Hypothalamus (tissue), 51 donors: ENCODE data around the gene MGAT5.

Source experiments
- DNase-seq, 51 donors: peaks; one replicate each; lab custom pipeline; 2025; lab: John Stamatoyannopoulos, UW

Gene MGAT5

DNA sequence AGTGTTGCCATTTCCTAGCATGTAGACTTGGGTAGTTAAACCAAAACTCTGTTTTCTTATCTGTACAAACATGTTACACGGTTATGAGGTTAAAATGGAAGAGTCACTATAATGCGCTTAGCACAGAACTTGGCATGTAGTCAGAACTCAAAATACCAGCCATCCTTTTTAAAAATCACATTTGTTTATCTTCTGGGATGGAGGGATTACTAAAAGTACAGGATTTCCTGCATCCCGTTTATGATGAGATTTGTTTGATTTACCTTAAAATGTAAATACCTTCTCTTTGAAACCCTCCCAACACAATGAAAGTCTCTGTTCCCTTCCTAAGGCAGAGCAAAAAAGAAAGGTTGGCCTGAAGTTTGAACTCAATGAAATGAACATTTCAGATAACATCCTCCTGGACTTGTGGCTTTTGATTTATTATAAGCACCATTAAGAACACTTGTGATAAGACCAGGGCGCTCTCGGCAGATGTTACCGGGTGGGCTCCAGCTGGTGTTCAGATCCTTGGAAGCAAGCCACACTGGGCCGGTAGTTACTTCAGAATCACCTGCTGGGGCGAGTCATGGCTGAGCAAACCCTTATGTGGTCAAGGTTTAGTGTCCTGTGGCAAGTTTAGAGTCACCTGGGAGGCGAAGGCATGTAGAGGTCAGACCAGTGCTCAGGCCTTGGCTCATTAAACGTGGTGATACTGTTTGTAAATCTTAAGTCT, 105.7 kb downstream of the MGAT5 start:
- no peak for DNase-seq

DNA sequence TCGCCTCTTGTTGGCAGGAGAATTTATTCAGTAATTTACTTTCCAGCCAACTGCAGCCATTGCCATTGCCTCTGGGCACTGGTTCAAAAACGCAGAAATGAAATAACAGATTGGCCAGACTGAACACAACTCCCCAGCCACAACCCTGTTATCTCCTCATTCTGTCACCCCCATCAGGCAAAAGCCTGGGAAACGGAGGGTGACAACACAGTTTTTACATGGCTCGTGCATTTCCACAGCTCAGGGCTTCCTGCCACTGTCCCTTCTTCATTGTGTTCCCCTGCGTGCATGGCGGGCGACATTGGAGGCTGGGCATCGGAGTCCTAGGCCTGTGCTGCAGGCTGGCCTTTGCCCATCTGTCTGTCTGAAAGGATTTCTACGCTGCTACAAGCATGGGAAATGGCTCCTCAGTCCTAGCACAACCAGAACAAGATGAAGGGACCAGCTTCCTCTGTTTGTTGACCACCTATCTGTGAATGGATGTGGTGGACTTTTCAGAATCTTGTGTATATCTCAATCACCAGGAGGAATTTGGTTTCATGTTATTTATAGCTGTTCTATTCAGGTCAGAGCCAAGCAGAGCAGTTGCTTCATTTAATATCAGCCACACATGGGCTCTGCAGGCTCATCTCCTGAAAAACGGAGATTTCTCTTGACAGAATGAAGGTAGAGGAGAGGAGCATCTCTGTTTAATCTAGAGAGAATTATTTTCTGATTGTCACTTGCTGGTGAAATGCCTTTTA, 107.0 kb downstream of the MGAT5 start:
- DNase-seq, result peak in 42 of 51 donors; percentile 14 to 83 (median 52)

DNA sequence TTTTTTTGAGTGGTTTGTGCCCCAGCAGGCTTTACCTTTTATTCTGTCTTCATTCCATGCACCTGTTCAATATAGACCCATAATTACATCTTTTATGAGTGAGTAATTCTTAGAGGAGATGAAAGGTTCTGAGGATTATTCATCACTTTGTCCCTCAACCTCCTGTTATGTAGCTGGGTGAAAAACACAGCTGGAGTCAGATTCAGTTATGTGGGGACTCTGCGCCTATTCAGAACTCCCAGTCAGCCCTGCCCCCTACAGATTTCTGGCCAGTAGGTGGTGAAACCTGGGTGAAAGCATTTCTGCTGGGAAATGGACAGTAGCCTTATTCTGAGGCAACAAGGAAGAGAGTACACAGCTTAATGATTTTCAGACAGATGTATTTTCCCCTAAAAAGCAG, 107.8 kb downstream of the MGAT5 start:
- no peak for DNase-seq

DNA sequence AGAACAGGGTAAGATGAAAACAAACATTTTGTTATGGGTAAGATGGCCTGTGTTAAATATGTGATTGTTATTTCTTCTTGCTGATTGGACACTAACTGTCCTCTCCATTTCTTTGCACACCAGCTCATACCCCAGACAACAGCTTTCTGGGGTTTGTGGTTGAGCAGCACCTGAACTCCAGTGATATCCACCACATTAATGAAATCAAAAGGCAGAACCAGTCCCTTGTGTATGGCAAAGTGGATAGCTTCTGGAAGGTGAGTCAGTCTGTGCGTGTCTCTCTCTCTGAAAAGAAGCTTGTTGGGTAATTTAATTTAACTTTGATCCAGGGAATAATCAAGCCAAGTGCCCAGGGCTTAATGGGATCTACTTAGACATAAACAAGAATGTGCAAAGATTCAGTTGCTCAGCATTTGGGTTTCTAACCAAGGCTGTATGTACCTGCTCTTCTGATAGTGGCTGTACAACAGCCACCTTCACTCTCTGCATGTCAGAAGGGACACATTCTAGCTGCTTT, 108.3 kb downstream of the MGAT5 start:
- no peak for DNase-seq

DNA sequence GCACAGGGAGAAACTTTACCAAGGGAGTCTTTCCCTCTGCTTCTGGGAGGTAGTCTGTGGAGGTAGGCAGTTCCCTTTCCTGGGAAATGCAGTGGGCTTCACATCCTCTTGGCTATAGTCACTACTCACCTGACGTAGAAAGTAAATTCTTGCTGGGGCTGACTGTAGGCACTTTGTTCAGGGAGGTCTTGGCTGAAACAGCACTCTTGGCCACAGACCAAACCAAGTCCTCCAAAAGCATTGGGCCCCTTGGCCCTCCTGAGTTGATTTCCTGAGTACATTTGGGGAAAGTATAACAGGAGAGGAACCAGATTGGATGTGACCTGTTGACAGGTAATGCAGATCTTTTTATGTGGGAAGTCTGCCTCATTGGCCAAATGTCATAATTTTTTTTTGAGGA, 108.9 kb downstream of the MGAT5 start:
- no peak for DNase-seq

DNA sequence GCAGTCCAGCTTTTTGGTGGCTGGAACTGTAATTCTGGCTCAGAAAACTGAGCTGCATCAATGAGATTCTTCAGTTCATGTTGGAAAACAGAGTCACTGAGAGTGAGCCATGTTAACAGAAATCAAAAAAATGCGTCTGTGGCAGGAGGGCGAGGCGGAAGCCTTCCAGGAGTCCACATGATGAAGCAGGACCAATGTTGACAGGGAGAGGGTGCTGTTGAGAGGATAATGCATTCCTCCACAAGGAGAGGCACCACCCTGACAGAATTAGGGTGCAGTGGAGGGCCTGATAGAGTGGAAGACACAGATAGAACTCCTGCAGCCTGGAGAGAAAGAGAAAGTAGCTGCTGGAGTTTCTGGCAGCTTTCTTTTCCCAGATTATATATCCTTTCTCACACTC, 111.5 kb downstream of the MGAT5 start:
- no peak for DNase-seq

DNA sequence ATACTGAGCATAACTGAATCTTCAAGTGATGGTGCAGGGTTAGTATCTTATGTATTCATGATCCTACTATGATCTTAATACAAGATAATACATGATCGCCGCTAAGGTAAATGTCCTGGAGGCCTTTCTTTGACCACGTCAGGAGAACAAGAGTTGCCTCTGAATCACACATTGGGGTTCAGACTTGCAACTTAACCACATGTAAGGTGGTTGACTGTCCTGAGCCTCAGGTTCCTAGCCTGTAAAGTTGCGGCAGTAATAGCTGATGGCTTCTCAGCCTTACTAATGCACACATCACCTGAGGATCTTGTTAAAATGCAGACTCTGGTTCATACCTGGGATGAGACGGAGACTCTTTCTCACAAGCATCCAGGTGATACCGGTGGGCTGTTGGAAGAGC, 112.5 kb downstream of the MGAT5 start:
- DNase-seq, result no peak

DNA sequence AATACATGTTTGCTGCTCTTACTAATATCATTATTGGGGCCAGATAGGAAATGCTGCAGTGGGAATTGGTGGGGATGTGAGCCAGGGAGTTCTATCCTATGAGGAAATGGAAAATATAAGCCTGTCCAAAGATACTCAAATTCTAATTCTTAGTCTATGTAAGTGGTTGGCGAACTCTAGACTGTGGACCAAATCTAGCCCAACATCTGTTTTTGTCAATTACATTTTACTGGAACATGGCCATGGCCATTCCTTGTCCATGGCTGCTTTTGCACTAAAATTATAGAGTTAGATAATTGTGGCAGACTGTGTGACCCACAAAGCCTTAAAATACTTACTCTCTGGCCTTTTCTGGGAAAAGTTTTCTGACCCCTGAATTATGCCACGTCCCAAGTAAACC, 113.3 kb downstream of the MGAT5 start:
- no peak for DNase-seq

DNA sequence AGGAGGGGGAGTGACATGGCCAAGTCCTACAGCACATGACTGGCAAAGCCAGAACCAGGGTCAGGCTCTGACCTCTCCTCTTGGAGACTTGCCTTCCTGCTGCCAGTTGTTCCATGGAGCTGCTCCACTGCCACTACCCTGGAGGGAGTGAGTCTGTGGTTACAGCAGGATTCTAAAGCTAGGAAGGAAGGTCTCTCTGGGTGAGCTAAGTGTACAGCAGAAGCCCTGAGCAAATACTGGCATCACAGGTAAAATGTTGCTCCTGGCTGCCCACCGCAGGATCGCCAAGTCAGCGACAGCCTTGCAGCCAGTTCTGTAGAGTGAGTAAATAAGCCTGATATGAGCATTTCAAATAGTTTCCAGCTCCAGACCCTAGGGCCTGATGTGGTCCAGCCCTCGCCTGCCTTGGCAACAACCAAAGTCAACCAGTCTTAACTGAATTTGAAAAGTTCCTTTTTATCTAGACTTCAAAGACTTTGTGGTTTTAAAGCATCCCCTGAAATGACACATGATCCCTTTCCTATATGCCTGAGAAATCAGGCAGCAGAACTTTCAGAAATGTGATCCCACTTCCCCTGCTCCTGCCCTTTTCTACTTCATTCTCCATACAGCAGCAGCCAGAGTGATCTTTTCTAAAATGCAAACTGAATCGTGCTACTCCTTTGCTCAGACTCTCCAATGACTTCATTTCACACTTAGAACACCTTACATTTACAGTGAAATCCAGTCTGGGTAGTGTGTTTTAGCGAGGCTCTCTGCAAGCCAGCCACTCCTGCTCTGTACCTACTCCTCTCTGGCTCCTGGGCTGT, 114.3 kb downstream of the MGAT5 start:
- no peak for DNase-seq

DNA sequence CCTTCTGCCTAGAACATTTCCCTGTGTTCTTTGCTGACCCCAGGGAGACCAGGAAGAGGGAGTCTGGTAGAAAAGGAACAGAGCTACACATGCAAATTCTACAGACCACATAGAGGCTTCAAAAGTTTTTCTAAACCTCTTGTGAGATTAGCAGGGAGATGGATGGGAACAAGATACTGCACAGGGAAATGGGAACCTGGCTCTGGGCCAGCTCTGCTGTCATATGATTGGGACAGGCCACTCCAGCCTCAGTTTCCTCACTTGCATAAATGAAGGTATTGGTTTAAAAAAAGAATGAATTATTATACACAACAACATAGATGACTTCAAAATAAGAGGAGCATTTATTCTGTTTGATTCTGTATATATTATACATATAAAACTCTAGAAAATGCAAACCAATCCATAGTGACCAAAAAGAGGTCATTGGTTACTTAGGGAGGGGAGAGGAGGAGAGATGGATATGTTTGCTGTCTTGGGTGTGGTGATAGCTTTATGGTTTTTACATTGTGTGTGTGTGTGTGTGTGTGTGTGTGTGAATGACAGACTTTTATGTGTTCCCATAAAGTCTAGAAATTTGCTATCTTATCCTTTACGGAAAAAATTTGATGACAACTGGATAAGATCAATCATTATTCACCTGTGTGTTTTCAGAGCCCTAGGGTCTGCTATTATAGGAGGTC, 115.5 kb downstream of the MGAT5 start:
- DNase-seq, result no peak

DNA sequence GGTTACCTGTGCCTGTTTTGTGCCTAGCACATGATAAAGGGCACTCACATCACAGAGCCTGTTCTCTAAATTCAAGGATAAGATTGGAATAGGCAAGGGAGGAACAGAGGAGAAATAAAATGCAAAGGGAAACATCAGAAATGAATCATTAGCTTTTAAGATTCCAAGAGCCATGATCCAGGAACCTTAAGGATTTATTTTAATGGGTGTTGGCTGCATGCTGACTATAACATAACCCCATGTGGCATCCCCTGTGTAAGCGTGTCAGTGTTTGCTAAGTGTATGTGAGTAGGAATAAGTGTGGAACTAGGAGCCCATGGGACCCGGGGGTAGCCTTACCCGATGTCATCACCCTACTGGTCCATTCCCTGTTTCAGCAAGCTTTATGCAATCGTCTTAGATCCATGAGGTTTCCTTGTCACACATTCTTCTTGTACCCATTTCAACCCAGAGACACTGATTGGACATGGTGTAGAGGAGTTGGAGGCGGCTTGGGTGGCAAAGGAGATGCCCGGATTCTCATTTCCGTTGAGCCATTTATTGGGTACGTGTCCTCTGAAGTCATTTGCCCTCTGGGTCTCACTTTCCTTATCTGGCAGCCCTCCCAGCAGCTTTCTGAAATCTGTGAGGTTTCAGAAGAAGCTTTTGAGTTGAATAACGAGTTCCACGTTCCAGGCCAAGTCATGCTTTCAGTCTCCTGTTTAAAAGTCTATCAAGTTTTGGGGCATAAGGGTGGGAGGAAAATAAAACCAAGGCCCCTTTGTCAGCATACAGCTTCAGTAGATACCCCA, 117.0 kb downstream of the MGAT5 start:
- no peak for DNase-seq

DNA sequence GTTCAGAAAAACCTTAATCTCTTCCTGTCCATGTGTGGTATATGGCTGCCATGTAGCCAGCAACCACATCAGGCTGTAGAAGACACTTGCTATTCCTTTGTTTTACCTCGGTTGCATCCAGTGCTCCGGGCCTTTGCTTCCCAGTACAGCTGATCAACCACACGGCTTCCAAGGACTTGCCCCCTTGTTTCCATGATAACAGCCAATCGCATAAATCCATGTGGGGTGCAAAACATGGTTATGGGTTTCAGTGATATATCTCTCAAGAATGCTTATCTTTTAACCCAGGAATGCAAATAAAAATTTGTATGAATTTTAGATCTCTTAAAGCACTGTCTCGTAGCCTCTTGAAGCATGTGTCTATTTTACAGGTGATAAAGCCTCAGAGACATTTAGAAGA, 118.3 kb downstream of the MGAT5 start:
- no peak for DNase-seq

DNA sequence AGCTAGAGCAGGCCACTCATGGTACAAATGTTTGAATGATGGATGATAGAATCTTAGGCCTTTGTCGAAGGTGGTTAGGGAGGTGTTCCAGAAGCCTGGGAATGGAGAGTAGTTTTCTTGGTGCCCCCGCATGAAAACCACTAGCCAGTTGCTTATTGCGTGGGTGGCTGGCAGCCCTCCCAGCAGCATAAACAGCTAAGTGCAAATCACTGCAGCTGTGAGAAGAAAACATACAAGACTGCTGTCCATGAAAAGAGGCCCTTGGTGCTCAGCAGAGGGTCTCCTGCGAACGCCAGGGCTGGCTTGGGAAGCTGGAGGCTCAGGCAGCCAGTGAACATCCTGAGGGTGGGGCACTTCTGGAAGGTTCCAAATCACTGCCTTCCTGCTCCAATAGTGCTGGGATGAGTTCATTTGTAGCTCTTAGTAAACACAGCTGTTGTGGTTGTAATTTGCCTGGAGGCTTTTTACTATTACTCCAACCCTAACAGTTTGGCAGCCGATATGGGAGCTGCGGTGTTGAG, 118.8 kb downstream of the MGAT5 start:
- DNase-seq, result peak in 9 of 51 donors; percentile 15 to 63 (median 31)

DNA sequence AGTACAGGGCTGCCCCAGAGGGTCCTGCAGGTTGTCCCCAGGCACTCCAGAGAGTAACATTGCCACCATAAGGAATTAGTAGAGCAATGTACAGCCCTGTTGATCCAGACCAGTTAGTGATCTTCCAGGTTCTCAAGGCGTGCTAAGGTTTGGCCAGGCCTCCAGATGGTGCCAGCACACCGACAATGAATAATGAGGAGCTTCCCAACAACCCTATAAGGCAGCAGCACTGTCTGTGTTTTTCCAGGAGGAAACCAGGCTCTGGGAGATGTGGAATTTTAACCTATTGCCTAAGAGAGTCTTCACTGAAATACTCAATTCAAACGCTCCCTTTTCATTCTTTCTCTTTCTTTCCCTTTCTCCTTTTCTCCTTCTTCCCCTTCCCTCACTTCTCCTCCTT, 122.1 kb downstream of the MGAT5 start:
- peak in 29 of 51 donors; percentile 11 to 63 (median 31) for DNase-seq

DNA sequence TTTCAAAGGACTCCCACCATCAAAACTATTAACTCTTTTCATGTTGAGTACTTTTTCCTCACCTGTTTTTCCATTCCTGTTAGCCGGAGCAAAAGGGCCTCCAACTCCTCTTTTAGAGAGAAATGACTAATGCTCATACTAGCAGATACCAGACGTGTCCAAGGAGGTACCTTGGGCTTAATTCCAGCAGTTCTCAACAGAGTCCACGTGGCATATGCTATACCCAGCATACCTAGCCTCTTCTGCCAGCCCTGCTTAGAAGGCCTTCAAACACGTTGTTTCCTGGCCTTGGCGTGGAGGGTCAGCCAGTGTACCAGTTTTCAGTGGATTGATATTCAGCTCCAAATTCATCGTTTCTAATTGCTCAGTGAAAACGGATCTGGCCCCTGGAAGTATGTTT, 123.9 kb downstream of the MGAT5 start:
- no peak for DNase-seq

DNA sequence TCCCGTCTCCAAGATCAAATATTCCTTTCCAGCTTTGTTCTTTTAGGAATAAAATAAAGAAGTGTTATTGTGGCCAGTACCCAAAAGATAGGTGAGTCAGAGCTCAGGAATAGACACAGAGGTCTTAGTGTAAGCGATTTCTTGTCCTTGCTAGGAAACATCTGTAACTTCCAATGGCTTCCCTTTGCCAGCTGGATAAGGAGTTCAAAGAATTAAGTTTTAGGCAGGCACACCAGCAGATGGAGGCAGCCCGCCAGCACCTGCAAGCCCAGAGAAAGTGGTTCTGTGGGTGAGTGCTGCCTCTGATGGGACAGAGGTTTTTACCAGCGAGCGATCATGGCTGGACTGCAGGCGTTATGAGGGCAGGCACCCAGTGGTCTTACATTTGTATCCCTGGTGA, 125.4 kb downstream of the MGAT5 start:
- DNase-seq, result no peak

DNA sequence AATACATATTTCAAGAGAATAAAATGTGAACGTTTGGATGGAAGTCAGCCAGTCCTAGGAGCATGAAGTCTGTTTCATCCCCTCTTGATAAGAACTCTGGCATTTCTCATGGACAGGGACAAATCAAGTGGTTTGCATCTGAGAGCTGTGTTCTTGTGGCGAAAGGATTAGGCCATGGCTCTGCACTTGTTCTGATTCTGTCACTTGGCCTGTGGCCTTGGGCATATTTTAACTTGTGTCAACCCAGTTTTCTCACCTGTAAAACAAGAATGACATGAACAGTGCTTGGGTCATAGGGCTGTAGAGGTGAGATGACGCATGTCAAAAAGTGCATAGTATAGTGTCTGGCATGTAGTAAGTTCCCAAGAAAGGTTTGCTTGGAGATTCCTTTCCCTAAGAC, 125.8 kb downstream of the MGAT5 start:
- no peak for DNase-seq

DNA sequence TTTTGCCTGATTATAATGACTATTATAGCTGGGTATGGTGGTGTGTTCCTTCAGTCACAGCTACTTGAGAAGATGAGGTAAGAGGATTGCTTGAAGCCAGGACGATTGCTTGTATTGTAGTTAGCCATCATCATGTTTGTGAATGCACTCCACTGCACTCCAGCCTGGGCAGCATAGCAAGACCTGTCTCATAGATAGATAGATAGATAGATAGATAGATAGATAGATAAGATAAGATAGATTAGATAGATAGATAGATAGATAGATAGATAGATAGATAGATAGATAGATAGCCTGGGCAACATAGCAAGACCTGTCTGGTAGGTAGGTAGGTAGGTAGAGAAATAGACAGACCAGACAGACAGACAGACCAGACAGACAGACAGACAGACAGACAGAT, 127.3 kb downstream of the MGAT5 start:
- no peak for DNase-seq

DNA sequence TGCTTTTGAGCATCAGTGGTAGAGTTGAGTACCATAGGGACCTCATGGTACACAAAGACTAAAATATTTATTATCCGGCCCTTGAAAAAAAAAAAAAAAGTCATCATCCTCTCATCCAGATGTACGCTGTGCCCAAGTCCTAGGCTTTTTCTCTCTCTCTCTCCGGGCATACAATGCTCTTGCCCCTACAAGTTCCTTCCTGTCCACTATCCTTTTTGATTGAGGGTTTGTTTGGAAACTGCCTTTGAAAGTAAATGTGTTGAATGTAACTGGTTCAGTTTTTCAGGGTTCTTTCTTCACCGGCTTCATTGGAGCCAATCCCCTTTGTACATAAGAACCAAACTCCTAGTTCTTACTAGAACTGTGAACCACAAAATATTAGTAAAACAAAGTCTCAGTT, 130.3 kb downstream of the MGAT5 start:
- DNase-seq, result no peak

DNA sequence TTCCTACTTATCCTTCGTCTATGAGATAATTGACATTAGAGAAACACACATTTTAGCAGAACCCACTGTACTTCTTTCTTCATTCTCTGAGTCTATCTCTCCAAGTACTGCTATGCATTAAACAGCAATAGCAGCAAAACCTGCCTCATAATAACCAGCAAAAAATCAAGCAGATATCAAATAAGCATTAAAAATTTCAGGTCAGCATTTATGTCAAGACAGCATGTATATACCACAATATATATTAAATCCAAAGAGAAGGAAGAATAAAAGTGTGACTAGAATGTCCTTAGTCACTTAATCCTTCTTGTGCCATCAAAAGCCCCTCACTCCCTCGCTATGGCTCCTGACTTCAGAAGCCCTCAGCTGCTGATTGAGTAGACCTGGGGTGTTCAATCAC, 131.3 kb downstream of the MGAT5 start:
- DNase-seq, result no peak
